GM21381 (cell line): ENCODE measurements around the gene USP35.

Experiments used
- ATAC-seq: cut with Tn5 transposase; IDR thresholded peaks from one replicate; pipeline ENCODE4 v1.9.1; 2021; ENCODE audit warnings: mild to moderate bottlenecking, moderate library complexity; ENCODE audit not compliant: unreplicated experiment

USP35 gene

GRCh38 chr11:78197816-78198215 is 9.1 kb downstream of the USP35 start:
- ATAC-seq = no peak

DNA sequence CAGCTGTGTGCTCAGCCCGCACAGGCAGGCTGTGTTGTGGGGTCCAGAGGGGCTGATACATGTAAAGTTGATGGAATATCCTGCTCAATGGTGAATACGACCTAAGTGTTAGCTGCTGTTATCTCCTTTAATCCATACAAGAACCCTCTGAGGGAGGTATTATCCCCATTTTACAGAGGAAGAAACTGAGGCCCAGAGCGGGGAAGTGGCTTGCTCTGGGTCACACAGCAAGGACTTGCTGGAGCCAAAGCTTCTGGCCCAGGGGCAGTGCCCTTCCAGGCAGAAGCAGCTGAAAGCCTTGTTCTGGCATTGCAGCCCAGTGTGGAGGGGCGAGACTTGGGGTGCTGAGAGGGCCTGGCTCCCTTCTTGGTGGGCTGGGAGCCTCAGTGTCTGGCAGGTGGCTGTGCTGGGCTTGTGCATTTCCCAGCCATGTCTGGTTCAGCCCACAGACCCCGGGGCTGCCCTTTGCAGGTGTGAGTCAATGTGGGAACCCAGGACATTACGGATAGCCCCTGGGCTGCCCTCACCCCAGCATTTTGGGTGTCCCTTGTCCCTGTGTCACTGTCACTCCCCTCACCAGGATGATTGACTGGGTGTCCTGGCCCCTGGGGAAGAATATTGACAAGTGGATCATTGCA is 10.4 kb downstream of the USP35 start:
- no peak for ATAC-seq

GRCh38 chr11:78199653-78200015 is 10.9 kb downstream of the USP35 start:
- ATAC-seq = no peak

DNA sequence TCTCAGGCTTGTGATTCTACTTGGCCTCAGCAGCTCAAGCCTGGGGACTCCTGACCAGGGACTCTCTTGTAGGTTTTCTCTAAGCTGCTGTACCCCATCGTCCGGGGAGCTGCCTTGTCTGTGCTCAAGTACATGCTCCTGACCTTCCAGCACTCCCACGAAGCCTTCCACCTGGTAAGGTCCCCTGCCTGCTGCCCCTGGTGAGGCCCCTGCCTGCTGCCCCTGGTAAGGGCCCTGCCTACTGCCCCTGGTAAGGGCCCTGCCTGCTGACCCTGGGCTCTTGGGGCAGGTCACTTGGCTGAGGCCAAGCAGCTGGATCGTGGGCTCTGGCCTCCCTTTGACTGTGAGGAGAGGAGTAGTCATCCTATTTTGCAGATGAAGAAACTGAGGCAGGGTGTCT is 11.3 kb downstream of the USP35 start:
- ATAC-seq = no peak

- ATAC-seq = no peak
Measured at GRCh38 chr11:78200553-78200952, 11.8 kb downstream of the USP35 start.

DNA sequence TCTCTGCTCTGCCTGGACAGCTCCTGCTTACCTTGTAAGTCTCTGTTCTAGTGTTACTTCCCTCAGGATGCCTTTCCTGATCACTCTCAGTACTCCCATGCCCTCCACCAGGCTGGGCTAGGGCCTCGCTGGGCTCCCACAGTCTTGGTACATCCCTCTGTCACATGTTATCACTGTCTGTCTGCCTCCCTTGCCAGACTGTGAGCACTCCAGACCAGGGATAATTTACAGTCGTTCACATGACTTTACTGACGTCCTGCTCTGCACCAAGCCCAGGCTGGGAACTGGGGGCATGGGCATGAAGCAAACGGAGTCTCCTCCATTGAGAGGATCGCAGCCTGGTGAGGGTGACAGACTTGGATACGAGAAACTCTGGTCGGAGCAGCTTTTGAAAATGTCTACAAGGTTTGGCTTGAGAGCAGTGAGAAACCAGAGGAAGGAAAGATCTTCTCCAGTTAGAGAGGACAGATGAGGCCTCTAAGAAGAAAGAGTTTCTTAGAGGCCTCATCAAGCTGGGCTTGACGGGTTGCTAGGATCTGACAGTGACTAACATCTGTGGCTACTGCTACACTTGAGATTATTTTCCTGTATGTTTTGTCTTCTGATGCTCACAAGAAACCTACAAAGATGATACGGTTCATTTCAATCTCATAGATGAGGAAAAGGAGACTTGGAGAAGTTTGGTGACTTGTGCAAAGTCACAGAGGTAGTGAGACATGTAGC is 12.5 kb downstream of the USP35 start:
- ATAC-seq = no peak

DNA sequence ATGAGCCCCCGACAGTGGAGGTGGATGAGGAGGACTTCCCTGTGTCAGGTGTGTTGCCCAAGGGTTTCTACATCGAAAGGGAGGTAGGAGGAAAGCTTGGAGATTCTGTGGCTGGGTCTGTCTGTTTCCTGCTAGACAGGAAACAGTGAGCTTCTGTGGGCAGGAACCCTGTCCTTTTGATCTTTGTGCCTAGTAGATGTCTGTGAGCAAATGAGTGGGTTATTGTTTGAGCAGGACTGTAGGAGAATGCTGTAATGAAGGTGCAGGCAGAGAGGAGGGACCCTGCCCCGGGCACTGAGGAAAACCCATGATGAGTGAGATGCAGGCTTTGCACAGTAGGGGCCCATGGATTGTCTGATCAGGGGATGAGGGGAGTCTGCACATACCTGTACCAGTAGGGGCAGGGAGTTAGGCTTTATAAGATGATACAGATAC is 14.0 kb downstream of the USP35 start:
- no peak for ATAC-seq

- ATAC-seq = no peak
Measured at GRCh38 chr11:78203184-78203583, 14.5 kb downstream of the USP35 start.

DNA sequence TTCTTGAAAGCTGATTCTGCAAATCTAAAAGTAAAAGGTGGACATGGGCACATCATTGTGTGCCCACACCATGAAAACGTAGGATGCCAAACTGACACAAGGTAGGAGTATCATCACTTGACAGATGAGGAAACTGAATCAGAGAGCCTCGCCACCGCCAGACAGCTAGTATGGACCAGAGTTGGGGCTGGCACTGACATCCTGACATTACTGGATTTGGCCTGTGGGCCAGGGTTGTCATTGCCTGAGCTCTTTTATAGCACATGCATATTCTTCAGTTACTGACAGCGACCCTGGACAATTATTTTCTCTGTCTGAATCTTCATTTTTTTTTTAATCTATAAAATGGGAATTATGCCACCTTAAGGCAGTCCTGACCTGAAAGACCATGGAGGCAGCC is 16.5 kb downstream of the USP35 start:
- no peak for ATAC-seq

DNA sequence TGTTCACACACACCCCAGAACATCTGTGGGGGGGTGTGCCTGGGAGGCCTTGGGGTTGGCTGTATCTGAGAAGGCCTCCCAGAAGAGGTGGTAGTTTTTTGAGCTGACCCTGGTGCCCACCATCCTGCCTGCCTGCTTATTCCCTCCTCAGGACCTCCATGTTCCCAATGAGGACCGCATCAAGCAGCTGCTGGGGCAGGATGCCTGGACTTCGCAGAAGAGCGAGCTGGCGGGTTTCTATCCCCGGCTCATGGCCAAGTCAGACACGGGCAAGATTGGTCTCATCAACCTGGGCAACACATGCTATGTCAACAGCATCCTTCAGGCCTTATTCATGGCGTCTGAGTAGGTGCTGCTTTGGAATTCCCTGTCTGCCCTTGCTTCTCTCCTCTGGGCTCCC is 17.0 kb downstream of the USP35 start:
- ATAC-seq = no peak

DNA sequence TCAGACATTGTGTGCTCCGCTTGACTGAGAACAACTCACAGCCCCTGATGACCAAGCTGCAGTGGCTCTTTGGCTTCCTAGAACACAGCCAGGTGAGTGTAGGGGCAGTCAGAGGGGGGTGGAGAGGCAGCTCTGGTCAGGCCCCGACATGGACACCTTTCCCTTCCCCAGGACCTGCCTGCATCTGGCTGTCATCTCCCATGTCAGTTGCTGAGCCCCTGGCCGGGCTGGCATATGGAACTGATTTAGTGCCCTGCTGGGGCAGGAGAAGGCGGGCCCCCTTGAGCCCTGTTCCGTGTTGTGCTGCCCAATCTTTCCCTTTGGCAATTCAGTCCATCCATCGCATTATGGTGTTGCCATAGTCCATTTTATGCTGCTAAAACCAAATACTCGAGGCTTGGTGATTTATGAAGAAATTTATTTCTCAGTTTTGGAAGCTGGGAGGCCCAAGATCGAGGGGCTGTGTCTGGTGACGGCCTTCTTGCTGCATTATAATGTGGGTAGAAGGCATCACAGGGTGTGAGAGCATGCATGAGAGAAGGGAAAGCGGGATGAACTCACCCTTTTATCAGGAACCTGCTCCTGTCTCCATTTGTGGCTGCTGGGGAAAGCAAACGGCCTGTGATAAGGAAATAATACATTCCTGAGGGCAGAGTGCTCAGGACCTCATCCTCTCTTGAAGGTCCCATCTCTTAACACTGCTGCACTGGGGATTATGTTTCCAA is 19.0 kb downstream of the USP35 start:
- no peak for ATAC-seq

DNA sequence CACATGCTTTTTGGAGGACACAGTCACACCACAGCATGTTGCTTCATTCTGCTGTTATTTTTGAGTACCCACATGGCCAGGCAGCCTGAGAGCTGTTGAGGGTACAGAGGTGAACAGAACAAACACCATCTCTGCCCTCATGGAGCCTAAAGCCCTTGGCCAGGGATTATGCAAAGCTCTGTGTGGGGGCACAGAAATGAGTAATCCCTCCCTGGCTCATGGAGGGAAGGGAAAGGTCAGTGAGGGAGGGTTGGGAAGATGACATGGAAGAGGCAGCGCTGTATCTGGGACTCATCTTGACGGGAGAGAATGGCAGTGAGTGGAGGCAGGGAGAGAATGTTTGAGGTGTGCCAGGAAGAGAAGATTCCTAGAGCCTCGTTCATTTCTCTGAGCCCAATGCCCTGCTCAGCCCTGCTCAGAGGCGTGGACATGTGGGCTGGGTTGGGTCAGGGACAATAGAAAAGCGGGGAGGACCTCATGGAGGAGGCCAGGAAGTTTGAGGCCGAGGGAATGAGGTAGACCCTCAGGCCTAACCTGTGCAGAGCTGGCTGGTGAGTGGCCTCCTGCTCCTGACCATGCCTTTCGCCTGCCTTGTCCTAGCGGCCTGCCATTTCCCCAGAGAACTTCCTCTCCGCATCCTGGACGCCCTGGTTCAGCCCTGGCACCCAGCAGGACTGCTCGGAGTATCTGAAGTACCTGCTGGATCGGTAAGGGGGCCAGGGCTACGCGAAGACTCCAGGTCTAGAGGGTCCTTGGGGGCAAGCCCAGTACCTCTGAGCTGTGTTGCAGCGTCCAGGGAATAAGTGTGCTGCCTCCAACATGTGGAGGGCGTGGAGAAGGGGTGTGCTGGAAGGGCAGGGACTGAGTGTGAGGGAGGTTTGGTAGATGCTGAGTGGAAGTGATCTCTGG is 19.8 kb downstream of the USP35 start:
- no peak for ATAC-seq

DNA sequence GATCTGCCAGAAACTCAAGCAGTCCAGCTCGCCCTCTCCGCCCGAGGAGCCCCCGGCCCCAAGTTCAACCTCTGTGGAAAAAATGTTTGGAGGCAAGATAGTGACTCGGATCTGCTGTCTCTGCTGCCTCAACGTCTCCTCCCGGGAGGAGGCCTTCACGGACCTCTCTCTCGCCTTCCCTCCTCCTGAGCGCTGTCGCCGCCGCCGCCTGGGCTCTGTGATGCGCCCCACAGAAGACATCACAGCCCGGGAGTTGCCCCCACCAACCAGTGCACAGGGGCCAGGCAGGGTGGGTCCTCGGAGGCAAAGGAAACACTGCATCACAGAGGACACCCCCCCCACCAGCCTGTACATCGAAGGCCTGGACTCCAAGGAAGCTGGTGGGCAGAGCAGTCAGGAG is 20.8 kb downstream of the USP35 start:
- no peak for ATAC-seq

- no peak for ATAC-seq
Measured at GRCh38 chr11:78210000-78210608, 21.4 kb downstream of the USP35 start.

GRCh38 chr11:78211565-78211964 is 22.8 kb downstream of the USP35 start:
- no peak for ATAC-seq

DNA sequence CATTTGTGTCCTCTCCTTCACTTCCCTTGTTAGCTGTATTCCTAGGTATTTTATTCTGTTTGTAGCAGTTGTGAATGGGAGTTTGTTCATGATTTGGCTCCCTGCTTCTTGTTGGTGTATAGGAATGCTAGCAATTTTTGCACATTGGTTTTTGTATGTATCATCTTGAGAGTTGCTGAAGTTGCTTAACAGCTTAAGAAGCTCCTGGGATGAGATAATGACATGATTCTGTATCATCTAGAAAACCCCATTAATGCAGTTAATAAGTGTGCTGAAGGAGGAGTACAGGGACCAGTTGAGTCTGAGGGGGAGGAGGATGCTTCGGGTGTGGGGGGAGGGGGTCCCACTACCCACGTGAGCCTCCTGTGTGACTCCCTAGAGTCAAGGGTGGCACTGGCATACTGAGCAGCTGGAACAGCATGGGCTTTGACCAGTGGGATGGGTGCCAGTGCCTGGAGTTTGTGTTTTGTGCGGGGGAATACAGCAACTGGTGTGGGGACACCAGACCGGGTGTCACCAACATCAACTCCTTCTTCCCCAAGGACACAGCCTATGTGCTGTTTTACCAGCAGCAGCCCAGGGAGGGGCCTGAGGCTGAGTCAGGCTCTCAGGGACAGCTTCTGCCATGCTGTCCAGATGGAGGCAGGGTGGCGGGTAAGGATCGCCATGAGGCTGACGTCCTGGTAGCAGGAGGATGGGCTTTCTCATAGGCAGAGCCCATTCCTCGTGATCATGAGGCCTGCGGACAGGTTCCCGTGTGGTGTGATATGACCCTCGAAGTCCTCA is 24.1 kb downstream of the USP35 start:
- ATAC-seq = no peak

DNA sequence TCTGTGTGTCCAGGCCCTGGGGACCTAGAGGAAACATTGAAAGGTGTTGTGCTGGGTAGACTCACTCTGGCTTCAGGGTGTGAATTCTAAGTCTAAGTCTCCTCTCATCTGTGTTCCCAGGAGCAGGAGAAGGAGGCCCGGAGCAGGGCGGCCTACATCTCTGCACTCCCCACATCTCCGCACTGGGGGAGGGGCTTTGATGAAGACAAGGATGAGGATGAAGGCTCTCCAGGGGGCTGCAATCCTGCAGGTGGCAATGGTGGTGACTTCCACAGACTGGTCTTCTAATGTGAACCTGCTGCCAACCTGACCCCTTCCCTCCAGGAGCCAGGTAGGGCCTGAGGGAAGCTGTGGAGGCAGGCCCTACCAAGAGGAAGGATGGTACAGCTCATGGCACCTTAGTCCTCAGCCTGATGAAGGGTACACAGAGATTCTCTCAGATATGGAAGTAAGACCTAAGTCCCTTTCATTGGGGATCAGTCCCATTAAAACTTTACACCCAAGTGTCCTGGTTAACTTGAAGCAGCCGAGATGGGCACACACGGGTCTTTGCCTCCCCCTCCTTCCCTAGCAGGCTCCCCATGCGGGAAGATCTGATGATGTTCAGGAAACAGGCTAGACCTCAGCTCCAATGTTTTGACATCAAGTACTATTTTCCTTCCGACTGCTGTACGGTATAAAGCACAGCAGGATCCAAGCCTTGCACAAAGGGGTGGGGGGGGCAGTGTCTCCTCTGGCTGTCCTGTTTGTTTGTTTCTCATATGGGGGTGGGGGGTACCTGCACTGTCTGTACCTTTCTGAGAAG is 25.0 kb downstream of the USP35 start:
- ATAC-seq = no peak

GRCh38 chr11:78214331-78215194 is 25.8 kb downstream of the USP35 start:
- no peak for ATAC-seq
